ENCODE results near the gene DET1.

Gene DET1

GRCh38 chr15:88467073-88467934, 79.2 kb downstream of the DET1 start, which contains the start of the genes MRPL46 and MRPS11:
TSS of gene MRPL46 (minus strand) at chr15:88467388. CDS start at chr15:88467377, 11 bp downstream.
TSS of gene MRPS11 (plus strand) at chr15:88467708. CDS start at chr15:88467718, 10 bp downstream.
- peak; percentile 75 for DNase-seq (ENCODE audit: low read depth)

- DNase-seq (ENCODE audit: low read depth) = no peak
These were observed 80.8 kb downstream of the DET1 start for GRCh38 chr15:88465633-88466224.

- no peak for DNase-seq (ENCODE audit: low read depth)
These were observed 82.5 kb downstream of the DET1 start for GRCh38 chr15:88463870-88464532.

All from CMK (cell line).